ENCODE data around the gene HELZ2.

HELZ2 gene

GRCh38 chr20:63544241-63544957 lies 29.6 kb downstream of the HELZ2 start:
- in situ Hi-C loops (cut with MboI; ENCODE audit: low pct_unique_long_range_greater_than_20kb, low sequenced_read_pairs, unreplicated experiment): no loop called here
- no peak for TF ChIP-seq CTCF (IDR thresholded peaks at IDR 0.05; ENCODE audit: extremely low read depth, insufficient read depth, missing control alignments)
- DNase-seq (ENCODE audit: low spot score): no peak

GRCh38 chr20:63543733-63544132 lies 30.3 kb downstream of the HELZ2 start:
- in situ Hi-C loops (cut with MboI; ENCODE audit: low pct_unique_long_range_greater_than_20kb, low sequenced_read_pairs, unreplicated experiment): no loop called here
- TF ChIP-seq CTCF (IDR thresholded peaks at IDR 0.05; ENCODE audit: extremely low read depth, insufficient read depth, missing control alignments): no peak
- no peak for DNase-seq (ENCODE audit: low spot score)

- no peak for TF ChIP-seq CTCF (IDR thresholded peaks at IDR 0.05; ENCODE audit: extremely low read depth, insufficient read depth, missing control alignments)
- DNase-seq (ENCODE audit: low spot score): no peak
- in situ Hi-C loops (cut with MboI; ENCODE audit: low pct_unique_long_range_greater_than_20kb, low sequenced_read_pairs, unreplicated experiment): no loop called here
Measured at GRCh38 chr20:63543131-63543530, 30.9 kb downstream of the HELZ2 start.

GRCh38 chr20:63542696-63543095 lies 31.3 kb downstream of the HELZ2 start:
- TF ChIP-seq CTCF (IDR thresholded peaks at IDR 0.05; ENCODE audit: extremely low read depth, insufficient read depth, missing control alignments): no peak
- peak; percentile 90 for DNase-seq (ENCODE audit: low spot score)
- in situ Hi-C loops (cut with MboI; ENCODE audit: low pct_unique_long_range_greater_than_20kb, low sequenced_read_pairs, unreplicated experiment): no loop called here

GRCh38 chr20:63542031-63542559 lies 31.9 kb downstream of the HELZ2 start:
- TF ChIP-seq CTCF (IDR thresholded peaks at IDR 0.05; ENCODE audit: extremely low read depth, insufficient read depth, missing control alignments): no peak
- in situ Hi-C loops (cut with MboI; ENCODE audit: low pct_unique_long_range_greater_than_20kb, low sequenced_read_pairs, unreplicated experiment): no loop called here
- DNase-seq (ENCODE audit: low spot score): no peak

- in situ Hi-C loops (cut with MboI; ENCODE audit: low pct_unique_long_range_greater_than_20kb, low sequenced_read_pairs, unreplicated experiment): no loop called here
- TF ChIP-seq CTCF (IDR thresholded peaks at IDR 0.05; ENCODE audit: extremely low read depth, insufficient read depth, missing control alignments): no peak
- DNase-seq (ENCODE audit: low spot score): no peak
Measured at GRCh38 chr20:63541371-63541770, 32.7 kb downstream of the HELZ2 start.

Measured in GM13977 (cell line).